T-helper 2 cell (primary cell): Measurements from ENCODE around the gene CENPP.
A peak's percentile ranks its signal among the peaks of the same experiment; 100 is the strongest.

ENCODE experiments used
- DNase-seq, 5 experiments: peaks; one replicate each; pipeline versions ENCODE4 v3.0.0 to v3.0.0-alpha.2; 2012 to 2022

CENPP gene

DNA sequence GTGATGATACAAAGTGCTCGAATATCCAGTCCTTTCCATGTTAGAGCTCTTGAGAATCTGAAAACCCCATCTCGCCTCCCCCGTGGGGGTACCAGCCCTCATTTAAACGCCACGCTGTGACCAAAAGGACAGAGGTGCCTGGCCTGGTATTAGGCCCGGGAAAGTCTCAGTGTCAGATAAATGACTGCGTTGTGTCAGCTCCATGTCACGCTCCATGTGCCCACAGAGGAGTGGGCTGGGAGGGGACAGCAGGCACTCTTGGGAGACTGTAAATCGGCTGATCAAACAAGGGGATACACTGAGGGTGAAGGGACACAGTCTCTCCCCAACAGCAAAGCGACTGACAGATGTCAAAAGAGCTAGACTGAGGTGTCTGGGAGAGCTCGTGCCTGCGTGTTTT lies 275.7 kb downstream of the CENPP start:
- no peak for DNase-seq

- DNase-seq = no peak
Observed at GRCh38 chr9:92602413-92602812, 276.7 kb downstream of the CENPP start.

GRCh38 chr9:92603100-92603499 lies 277.3 kb downstream of the CENPP start:
- no peak for DNase-seq

DNA sequence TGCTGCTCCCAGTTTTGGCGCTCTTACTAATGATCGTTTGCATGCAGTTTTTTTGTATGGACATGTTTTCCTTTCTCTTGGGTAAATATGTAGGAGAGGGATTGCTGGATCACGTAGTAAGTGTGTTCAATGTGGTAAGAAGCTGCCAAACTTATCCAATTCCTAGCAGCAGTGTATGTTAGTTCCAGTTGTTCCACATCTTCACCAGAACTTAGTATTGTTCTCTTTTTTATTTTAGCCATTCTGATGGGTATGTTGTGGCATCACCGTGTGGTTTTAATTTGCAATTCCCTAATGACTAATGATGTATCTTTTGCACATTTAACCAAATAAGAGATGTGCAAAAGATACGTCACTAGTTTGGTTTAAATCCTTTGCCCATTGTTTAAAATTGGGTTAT lies 278.2 kb downstream of the CENPP start:
- no peak for DNase-seq

DNA sequence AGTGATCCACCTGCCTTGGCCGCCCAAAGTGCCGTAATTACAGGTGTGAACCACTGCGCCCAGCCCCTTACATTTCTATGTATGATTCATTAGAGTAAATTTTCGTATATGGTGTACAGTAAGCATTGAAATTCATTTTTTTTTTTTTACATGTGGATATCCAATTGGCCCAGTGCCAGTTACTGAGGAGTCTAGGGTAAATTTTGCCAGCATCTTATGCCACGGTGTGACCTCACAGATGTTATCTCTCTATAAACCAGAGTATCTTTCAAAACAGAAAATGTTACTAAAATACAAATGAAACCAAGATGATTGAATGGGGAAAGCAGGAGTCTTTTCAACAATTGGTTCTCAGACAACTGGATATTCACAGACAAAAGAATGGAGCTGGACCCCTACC lies 279.5 kb downstream of the CENPP start:
- peak in 1 of 5 experiments; percentile 79 for DNase-seq

DNA sequence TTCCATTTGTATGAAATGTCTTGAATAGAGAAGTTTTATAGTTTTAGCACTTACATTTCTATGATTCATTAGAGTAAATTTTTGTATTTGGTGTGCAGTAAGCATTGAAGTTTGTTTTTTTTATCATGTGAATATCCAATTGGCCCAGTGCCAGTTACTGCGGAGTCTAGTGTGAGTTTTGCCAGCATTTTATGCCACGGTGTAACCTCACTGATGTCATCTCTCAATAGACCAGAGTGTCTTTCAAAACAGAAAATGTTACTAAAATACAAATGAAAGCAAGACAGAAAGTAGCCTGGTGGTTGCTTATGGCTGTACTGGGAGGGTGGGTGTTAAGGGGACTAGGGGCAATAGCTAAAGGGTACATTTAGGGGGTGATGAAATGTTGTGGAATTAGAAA lies 281.3 kb downstream of the CENPP start:
- DNase-seq = peak in 1 of 5 experiments; percentile 30

GRCh38 chr9:92607773-92608172 lies 282.0 kb downstream of the CENPP start:
- no peak for DNase-seq

DNA sequence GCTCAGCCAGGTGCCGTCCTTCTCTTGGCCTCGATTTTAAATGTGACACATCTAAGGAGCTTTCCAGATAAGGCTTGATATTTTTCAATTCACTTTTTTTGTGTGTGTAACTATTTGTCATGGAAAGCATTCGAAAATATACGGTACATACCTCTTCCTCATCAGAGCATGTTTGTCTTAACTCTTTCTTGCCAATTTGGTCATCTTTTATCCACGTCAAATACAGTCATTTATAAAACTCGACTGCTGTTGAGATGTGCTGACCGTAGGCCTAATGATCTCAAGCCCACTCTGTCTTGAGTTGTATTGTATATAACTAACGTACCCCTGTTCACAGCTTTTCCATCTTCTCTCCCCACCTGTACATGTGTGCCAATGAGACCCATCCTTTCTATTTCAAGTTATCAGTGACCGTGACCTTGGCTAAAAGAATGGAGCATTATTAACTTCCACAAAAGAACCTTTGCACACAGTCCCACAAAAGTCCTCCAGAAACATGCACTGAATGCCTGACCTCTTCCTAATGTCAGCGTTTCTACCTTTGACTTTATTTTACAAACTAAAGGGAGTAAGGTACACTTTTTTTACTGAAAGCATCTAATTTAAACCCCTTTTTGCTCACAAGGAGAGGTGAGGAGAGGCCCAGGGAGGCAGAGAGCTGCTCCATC lies 282.6 kb downstream of the CENPP start:
- DNase-seq = no peak

DNA sequence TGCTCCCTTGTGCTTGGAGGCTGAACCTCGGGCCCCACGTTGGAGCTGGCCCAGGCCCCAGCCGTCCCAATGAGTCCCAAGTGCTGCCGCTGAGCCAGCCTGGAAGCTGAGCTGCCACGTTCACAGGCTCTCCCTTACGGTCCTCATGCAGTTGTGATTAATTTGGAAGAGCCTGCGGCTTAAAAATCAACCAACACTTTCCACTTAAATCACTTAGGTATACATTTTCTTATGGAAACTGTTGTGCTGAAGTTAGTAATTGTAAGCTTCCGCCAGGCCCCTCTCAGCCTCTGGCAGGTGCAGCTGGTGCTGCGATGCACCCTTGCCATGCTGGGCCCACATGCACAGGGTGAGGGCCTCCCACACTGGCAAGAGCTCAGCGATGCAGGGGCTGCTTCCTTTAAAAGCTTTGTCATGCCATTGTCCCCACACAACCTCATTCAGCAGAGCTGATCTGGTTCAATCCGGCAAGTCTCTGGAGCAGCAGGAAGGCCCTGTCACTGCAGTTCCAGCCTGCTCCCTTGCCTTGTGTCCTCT lies 283.2 kb downstream of the CENPP start:
- no peak for DNase-seq

DNA sequence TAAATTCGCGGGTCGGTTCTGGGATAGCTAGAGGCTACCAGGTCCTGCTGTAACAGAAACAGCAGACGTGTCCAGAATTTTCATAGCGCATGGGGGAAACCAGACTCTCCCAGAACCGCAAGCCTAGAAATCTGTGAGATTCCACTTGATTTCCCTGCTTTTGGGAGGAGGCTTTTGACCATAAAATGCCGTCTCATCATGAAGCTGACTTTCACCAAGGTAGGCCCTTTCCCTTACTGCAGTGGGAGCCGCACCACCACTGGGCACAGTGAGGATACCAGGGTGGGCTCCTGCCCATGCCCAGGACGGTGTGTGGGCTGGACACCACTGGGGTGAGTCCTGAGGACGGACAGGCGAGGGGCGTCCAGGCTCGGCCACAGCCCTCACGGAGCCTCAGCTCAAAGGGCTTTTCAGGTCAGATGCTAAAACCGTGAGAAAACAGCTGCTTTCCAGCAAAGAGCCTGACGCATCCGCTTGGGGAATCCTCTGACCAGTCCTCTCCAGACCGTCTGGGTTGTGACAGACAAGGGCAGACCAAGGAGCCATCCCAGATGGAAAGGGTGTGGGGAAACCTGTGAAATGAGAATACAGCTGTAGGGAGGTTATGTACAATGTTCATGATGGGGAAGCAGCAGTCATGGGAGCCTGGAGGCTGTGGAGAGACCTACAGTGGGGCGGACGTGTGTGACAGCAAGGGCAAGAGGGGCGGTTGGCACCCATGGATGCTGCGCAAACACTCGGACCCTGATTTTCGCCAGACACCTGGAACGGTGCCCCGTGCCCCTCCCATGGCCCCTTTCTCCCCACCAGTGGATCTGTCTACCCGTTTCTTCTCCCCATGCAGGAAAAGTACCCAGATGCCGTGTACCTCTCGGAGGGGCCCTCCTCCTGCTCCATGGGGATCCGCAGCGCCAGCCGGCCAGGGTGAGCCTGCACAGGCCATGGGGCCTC lies 285.0 kb downstream of the CENPP start:
- DNase-seq = no peak

DNA sequence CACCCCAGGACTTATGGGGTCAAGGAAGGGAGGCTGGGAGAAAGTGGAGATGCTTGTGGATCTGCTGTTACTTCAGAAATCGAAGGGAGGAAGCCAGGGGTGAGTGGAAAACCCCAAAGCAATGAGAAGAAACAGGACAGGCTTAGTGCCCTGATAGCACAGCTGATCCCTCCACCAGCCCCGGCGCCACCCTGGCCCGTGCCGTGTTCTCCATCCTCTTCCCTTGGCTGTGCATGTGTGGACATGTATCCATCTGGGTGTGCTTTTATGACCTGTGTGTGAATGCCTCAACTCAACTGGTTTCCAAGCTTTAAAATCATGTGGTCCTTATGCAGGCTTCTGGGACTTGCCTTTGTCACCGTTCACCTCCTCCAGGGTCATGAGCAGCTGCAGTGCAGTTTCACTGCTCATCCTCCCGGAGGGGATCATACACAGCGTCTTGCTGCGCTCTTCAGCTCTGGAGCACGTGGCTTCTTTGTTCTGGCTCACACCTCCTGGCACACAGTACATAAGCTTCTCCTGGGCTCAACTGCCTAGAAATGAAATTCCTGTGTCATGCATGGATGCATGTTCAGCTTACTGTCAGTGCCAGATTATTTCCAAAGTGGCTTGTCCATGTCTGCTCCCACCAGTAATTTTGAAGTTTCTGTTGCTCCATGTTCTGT lies 286.0 kb downstream of the CENPP start:
- DNase-seq = no peak

- DNase-seq = no peak
Observed at GRCh38 chr9:92612292-92612691, 286.5 kb downstream of the CENPP start.

DNA sequence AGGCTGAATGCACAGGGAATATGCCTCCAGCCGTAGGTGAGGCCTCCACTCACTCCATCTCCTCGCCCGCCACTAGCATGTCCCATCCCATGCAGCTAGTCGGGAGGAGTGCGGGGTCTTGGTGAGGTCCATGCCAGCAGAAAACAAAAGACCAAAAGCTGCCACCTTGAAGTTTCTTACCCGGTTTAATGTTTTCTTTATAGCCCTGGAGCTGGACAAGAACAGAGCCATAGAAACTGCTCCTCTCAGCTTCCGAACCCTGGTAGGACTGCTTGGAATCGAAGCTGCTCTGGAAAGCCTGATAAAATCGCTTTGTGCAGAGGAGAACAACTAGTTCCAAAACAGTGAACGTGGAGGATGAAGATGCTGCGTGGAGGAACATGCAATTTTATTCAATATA lies 287.1 kb downstream of the CENPP start:
- no peak for DNase-seq

- DNase-seq = no peak
Observed at GRCh38 chr9:92613268-92614122, 287.7 kb downstream of the CENPP start.

- no peak for DNase-seq
Observed at GRCh38 chr9:92614123-92614510, 288.4 kb downstream of the CENPP start.

- no peak for DNase-seq
Observed at GRCh38 chr9:92614763-92615461, 289.2 kb downstream of the CENPP start.

DNA sequence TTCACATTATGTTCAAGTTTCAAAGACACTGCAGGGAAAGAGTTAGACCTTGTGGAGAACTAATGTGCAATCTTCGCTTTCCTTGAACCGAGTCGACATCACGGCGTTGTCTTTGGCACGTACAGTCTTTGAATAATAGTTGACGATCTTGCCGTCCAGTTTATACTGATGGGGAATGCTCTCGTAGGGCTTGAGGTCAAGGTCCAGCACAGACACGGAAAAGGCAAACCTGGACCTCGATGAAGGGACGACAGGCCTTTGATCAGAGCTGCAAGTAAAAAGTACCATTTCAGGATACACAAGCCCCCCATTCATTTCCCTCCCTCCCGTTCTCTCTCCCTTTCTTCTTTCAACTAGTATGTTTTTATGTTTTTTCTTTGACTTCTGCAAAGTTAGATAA lies 290.0 kb downstream of the CENPP start:
- no peak for DNase-seq

DNA sequence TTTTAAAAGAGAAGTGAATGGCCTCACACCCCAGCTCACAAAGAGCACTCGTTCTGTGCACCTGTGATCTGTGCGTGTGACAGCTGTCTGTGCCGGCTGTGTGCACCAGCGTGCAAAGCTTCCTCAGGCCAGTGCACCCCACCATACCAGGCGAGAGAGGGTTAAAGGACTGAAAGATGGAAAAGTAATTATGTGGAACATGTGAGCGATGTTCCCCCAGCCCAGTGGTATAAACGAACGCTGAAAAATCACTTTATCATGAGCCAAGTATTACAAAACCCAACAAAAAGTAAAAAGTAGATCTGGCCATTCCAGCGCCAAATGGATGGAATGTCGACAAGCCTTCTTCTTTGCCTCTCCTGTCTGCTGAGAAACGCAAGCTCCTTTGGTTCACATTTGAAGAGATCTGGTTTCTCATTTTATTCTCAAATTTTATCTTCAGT lies 290.5 kb downstream of the CENPP start:
- no peak for DNase-seq

DNA sequence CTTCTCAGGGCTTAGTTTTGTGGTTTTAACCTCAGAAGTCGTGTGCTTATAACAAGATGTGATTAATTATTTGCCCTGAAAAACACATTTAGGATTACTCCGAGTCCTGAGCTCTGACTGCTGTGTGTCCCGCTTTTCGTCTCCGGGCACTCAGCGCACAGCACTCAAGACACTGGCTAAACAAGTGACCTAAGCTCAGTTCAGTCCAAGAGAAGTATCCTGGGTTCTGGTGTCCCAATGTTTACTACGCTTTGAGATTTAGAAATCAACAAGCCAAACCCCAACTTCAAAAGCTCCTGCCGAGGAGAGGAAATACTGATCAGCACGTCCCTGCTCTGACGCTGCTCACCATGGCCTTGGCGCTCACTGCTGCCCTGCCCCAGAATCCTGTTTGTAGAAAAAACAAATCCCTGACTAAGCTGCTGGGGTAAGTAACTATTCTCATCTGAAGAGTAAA lies 290.9 kb downstream of the CENPP start:
- DNase-seq = no peak

- no peak for DNase-seq
Observed at GRCh38 chr9:92617195-92617813, 291.6 kb downstream of the CENPP start.

DNA sequence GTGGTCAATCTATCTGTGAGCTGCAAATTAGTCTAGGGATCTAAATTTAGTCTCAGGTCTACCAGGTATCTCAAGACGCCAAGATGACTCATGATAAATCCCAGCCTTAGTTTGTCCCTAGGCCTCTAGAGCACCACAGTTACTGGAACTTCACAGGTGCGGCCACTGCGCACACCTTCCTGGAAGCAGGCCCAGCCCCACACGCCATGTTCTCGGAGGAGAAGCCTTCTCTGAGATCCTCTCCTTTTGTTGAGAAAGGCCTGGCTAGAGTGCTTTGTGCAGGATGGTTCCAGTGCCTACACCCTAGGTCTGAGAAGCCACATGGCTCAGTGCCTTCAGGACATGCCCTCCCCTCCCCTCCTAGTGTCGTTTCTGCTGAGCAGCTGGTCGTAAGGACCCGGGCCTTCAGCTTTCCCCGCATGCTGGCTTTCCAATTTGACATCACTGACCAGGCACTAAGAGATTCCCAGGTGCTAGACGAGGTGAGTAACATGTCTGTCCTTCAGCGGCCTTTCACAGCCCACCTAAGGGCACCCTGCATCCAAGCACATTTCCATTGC lies 292.3 kb downstream of the CENPP start:
- no peak for DNase-seq
